HG03460 (cell line): Measurements from ENCODE around the gene DLG2.

Source experiments
- ATAC-seq: cut with Tn5 transposase; IDR thresholded peaks from one replicate; pipeline ENCODE4 v1.9.1; 2021; ENCODE audit not compliant: unreplicated experiment

DLG2 gene

GRCh38 chr11:83574519-83574918, 2052.6 kb downstream of the DLG2 start:
- no peak for ATAC-seq

- no peak for ATAC-seq
Observed at GRCh38 chr11:83572581-83573496, 2054.3 kb downstream of the DLG2 start.

DNA sequence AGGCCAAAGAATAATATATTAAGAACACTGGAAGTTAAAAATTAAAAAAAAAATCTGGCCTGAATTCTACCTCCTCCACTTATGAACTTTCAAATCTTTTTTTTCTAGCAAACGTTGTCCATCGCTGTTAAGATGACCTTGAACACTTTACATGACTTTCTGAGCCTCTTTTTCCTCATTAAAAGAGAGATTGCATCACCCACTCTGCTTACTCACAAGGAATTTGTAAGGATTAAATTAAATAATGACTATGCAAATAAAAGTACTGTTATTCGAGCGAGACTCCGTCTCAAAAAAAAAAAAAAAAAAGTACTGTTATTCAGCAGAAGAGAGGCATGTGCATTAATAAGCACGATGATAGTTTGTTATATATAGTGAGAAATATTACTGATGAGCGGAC, 2055.8 kb downstream of the DLG2 start:
- ATAC-seq: no peak

GRCh38 chr11:83569134-83569805, 2057.9 kb downstream of the DLG2 start:
- ATAC-seq: no peak

DNA sequence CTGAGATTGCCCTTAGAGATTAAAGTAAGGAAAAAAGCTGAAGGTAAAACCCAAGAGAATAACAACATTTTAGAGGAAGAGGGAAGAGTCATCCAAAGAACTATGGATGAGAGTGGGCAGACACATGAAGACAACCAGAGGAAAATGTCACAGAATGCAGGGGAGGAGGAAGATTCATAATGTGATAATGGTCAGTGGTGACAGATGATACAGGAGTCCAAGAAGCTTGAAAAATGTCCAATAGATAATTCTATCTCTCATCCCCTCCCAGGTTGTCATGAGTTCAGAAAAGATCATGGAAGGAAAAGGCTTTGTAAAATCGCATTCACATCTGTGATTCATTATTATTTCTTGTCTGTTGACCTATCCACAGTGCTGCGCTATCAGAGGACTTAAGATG, 2058.6 kb downstream of the DLG2 start:
- no peak for ATAC-seq

DNA sequence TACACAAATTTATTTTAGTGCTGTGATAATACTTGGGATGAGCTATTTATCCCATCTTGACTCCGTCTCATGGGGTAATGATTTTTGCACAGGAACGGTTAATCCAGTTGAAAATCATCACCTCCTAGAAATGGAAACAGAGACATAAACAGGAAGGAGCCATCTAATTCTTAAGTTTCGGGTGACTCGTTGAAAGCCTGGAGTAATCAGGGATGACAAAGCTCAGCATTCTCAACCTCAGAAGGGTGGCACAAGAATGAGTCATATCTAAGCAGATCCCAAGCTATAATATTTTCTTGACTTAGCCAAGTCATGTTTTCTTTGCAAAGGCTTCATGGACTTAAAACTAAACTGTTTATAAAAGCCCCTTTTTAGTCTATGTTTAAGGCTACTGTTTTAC, 2060.2 kb downstream of the DLG2 start:
- ATAC-seq: no peak

GRCh38 chr11:83564870-83565269, 2062.3 kb downstream of the DLG2 start:
- ATAC-seq: no peak

- no peak for ATAC-seq
Observed at GRCh38 chr11:83558281-83558680, 2068.9 kb downstream of the DLG2 start.

- ATAC-seq: no peak
Observed at GRCh38 chr11:83557653-83558052, 2069.5 kb downstream of the DLG2 start.

GRCh38 chr11:83554876-83555275, 2072.3 kb downstream of the DLG2 start:
- ATAC-seq: no peak

- no peak for ATAC-seq
Observed at GRCh38 chr11:83549984-83550667, 2077.0 kb downstream of the DLG2 start.

DNA sequence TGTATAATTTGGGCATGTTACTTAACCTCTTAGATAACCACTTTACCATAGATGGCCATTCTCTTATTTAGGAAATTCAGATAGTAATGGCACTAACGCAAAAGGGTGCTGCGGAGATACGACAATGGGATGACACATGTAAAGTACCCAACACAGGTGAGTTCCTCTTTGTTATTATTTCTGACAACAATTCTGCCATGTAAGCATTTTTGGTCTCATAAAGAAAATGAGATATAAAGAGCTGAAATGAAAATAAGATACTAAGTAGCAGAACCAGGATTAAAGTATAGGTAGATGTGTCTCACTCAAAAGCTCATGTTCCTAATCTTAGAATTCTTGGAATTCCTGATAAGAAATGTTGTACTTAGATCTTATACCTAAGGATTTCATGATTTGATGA, 2080.8 kb downstream of the DLG2 start:
- no peak for ATAC-seq

DNA sequence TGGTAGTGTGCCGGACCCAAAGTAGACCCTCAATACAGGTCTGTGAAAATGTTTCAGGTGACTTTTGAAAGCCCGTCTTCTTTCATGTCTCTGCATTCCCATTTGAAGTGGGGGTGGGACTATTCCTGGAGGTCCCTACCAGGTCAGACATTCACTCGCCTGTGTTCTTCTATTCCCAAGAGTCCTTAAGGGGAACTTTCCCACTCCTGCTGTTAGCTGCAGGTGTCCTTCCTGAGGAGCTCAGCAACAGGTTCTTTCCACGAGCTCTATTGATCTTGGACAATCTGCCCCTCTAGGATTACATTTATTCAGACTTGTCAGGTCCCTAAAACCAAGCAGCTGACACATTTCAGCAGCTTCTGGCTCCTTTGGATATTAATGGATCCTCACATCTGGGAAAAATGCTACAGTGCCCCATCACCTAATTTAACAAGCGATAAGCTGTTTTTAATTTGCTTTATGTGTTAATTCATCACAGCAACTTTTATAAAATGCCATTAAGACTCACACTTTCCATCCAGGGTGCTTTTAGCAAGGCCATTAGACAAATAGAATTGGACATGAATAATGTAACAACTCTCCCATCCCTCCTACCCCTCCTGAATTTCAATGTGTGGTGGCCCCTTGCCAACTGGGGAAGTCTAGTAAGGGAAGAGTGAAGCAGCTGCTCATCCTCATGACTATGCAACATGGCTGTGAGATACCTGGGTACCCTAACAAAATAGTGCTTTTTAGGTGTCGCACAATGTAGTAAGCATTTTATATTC, 2081.5 kb downstream of the DLG2 start:
- no peak for ATAC-seq

- ATAC-seq: no peak
Observed at GRCh38 chr11:83544846-83545245, 2082.3 kb downstream of the DLG2 start.

- ATAC-seq: no peak
Observed at GRCh38 chr11:83543706-83544439, 2083.3 kb downstream of the DLG2 start.

- no peak for ATAC-seq
Observed at GRCh38 chr11:83542861-83543260, 2084.3 kb downstream of the DLG2 start.

- no peak for ATAC-seq
Observed at GRCh38 chr11:83540728-83541127, 2086.4 kb downstream of the DLG2 start.

DNA sequence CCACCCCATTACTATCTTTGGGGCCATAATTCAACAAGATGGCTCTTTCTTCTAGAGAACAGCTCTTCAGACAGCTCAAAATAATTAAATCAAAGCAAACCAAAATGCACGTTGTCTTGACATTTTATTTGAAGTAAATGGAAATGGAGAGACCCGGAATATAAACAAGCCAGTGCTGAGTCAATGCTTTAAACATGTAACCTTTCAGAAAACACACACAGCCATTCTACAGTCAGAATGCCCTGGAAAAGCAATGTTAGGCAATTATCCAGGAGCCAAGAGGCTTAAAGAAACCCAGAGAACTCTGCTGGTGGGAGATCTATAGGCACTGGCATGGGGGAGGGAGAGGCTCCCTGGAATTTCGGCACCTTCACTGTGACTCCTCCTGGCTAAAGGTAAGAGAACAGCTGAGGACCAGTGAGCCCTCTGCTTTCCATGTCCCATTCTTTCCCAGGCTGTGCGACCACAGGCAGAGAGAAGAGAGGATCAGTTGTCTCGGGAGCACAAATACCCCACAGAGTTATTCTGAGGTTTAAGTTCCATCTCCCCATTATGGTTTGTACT, 2086.9 kb downstream of the DLG2 start:
- no peak for ATAC-seq

- ATAC-seq: no peak
Observed at GRCh38 chr11:83538286-83538685, 2088.9 kb downstream of the DLG2 start.

DNA sequence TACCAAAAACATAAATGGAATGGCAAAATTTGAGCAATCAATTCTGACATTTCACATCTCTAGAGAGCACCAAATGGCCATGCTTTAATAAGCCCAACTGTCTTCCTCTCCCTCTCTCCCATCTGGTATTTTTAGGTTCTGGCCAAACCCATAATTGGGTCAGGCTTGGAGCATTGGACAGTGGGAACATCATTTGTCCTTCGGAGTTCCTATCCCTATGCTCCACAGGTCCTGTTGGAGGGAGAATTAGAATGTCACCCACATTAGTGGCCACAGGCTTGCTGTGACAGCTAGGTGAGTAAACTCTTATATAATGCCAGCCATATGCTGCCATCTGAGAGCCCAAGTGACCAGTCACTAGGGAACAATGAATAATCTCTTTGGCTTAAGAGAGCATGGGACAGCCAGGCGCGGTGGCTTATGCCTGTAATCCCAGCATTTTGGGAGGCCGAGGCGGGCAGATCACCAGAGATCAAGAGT, 2090.0 kb downstream of the DLG2 start:
- ATAC-seq: no peak
